Endothelial cell (in vitro differentiated cells): Measurements from ENCODE around the gene CRB2. TPM values are rescaled to one million over a fixed set of nuclear protein-coding genes. Genes with fewer than 3 reads are reported as not detected.
A peak's percentile ranks its signal among the peaks of the same experiment; 100 is the strongest.

ENCODE experiments used
- DNase-seq: peaks from one replicate; pipeline ENCODE4 v3.0.0; 2021; ENCODE audit warnings: low spot score
- H3K27ac Mint-ChIP-seq: one replicate; pipeline ENCODE4 v1.8.0; 2021; ENCODE audit warnings: mixed read lengths, inconsistent platforms; ENCODE audit not compliant: unreplicated experiment
- H3K27me3 Mint-ChIP-seq: one replicate; pipeline ENCODE4 v1.8.0; 2021; ENCODE audit warnings: mild to moderate bottlenecking, moderate library complexity, mixed read lengths, inconsistent platforms; ENCODE audit not compliant: unreplicated experiment
- H3K36me3 Mint-ChIP-seq: one replicate; pipeline ENCODE4 v1.8.0; 2021; ENCODE audit warnings: mild to moderate bottlenecking, low read depth, mixed read lengths, inconsistent platforms; ENCODE audit not compliant: unreplicated experiment
- H3K4me1 Mint-ChIP-seq: one replicate; pipeline ENCODE4 v1.8.0; 2021; ENCODE audit warnings: mild to moderate bottlenecking, mixed read lengths, inconsistent platforms; ENCODE audit not compliant: unreplicated experiment
- H3K4me3 Mint-ChIP-seq: one replicate; pipeline ENCODE4 v1.8.0; 2021; ENCODE audit warnings: mild to moderate bottlenecking, mixed read lengths, inconsistent platforms; ENCODE audit not compliant: unreplicated experiment
- H3K9me3 Mint-ChIP-seq: one replicate; pipeline ENCODE4 v1.8.0; 2021; ENCODE audit warnings: mixed read lengths, inconsistent platforms; ENCODE audit not compliant: unreplicated experiment
- total RNA-seq: library from RNA; stranded (reverse); fragmentation: NEBNext Ultra II Directional; extraction: Animal tissue kit (Norgen Biotek cat#: 25700); gene quantifications from one replicate; pipeline ENCODE4 v1.2.1, GENCODE V29; 2021; ENCODE audit not compliant: unreplicated experiment
- TF ChIP-seq, protein P1 (sequence below): fragments of 200-600 bp; sonication (generic); IDR thresholded peaks from one replicate; pipeline ENCODE4 v1.5.0; 2021; ENCODE audit warnings: antibody characterized with exemption; ENCODE audit not compliant: unreplicated experiment

The CRB2 gene
- total RNA-seq, 1 donor from 2014 or later, result 0.18 TPM

DNA sequence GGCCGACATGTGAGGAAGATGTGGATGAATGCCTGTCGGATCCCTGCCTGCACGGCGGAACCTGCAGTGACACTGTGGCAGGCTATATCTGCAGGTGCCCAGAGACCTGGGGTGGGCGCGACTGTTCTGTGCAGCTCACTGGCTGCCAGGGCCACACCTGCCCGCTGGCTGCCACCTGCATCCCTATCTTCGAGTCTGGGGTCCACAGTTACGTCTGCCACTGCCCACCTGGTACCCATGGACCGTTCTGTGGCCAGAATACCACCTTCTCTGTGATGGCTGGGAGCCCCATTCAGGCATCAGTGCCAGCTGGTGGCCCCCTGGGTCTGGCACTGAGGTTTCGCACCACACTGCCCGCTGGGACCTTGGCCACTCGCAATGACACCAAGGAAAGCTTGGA, 14.1 kb downstream of the CRB2 start:
- Mint-ChIP-seq H3K27me3 (peaks cover 27% of the 10 kb centered on the region), H3K9me3 (no peaks in the 10 kb centered on the region), H3K4me1 (peaks cover 8% of the 10 kb centered on the region), H3K36me3 (no peaks in the 10 kb centered on the region), H3K4me3 (no peak overlapping the region), H3K27ac (no peak overlapping the region)
- no peak for DNase-seq
- TF ChIP-seq, protein P1, sequence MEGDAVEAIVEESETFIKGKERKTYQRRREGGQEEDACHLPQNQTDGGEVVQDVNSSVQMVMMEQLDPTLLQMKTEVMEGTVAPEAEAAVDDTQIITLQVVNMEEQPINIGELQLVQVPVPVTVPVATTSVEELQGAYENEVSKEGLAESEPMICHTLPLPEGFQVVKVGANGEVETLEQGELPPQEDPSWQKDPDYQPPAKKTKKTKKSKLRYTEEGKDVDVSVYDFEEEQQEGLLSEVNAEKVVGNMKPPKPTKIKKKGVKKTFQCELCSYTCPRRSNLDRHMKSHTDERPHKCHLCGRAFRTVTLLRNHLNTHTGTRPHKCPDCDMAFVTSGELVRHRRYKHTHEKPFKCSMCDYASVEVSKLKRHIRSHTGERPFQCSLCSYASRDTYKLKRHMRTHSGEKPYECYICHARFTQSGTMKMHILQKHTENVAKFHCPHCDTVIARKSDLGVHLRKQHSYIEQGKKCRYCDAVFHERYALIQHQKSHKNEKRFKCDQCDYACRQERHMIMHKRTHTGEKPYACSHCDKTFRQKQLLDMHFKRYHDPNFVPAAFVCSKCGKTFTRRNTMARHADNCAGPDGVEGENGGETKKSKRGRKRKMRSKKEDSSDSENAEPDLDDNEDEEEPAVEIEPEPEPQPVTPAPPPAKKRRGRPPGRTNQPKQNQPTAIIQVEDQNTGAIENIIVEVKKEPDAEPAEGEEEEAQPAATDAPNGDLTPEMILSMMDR, result no peak

DNA sequence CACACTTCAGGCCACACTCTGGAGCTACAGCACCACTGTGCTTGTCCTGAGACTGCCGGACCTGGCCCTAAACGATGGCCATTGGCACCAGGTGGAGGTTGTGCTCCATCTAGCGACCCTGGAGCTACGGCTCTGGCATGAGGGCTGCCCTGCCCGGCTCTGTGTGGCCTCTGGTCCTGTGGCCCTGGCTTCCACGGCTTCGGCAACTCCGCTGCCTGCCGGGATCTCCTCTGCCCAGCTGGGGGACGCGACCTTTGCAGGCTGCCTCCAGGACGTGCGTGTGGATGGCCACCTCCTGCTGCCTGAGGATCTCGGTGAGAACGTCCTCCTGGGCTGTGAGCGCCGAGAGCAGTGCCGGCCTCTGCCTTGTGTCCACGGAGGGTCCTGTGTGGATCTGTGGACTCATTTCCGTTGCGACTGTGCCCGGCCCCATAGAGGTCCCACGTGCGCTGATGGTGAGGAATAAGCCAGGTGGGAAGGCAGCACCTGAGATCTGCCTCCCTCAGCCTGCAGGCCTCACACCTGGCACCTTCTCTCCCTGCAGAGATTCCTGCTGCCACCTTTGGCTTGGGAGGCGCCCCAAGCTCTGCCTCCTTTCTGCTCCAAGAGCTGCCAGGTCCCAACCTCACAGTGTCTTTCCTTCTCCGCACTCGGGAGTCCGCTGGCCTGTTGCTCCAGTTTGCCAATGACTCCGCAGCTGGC, 14.7 kb downstream of the CRB2 start:
- no peak for DNase-seq
- TF ChIP-seq, protein P1, result no peak
- Mint-ChIP-seq H3K4me1 (peaks cover 8% of the 10 kb centered on the region), H3K9me3 (no peaks in the 10 kb centered on the region), H3K36me3 (no peaks in the 10 kb centered on the region), H3K27ac (no peak overlapping the region), H3K27me3 (peaks cover 22% of the 10 kb centered on the region), H3K4me3 (no peak overlapping the region)

DNA sequence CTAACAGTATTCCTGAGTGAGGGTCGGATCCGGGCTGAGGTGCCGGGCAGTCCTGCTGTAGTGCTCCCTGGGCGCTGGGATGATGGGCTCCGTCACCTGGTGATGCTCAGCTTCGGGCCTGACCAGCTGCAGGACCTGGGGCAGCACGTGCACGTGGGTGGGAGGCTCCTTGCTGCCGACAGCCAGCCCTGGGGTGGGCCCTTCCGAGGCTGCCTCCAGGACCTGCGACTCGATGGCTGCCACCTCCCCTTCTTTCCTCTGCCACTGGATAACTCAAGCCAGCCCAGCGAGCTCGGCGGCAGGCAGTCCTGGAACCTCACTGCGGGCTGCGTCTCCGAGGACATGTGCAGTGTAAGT, 15.2 kb downstream of the CRB2 start:
- TF ChIP-seq, protein P1, result no peak
- Mint-ChIP-seq H3K27ac (no peak overlapping the region), H3K4me1 (peaks cover 8% of the 10 kb centered on the region), H3K27me3 (peaks cover 22% of the 10 kb centered on the region), H3K9me3 (no peaks in the 10 kb centered on the region), H3K4me3 (no peak overlapping the region), H3K36me3 (no peaks in the 10 kb centered on the region)
- no peak for DNase-seq

DNA sequence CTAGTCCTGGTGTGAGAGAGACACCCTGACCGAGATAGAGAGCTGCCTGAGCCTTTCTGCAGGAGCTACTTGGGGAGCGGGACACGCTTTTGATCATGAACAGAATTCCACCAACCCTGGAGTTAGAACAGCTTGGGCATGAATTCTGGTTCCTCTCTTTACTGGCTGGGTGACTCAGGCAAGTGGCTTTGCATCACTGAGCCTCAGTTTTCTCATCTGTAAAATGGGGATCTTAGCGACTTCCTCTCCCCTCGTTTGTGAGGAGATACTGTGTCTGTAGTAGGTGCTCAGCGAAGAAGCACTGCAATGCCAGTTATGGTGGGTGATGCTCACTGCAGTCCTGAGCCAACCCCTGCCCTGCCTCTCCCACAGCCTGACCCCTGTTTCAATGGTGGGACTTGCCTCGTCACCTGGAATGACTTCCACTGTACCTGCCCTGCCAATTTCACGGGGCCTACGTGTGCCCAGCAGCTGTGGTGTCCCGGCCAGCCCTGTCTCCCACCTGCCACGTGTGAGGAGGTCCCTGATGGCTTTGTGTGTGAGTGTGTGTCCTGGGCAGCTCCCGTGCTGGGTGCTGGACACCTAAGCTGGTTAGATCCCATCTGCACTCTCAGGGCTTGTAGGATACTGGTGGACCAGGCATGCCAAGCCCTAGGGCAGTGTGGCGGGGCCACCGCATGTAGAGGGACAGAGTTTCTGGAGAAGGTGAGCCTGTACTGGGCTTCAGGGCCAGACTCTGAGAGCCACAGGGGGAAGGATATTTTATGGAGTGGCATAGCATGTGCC, 16.0 kb downstream of the CRB2 start:
- no peak overlapping the region for H3K4me3 Mint-ChIP-seq
- DNase-seq, result no peak
- peak overlapping the region; percentile 23 for H3K27ac Mint-ChIP-seq
- no peaks in the 10 kb centered on the region for H3K9me3 Mint-ChIP-seq
- TF ChIP-seq, protein P1, result no peak
- H3K4me1 Mint-ChIP-seq, result peaks cover 8% of the 10 kb centered on the region
- H3K36me3 Mint-ChIP-seq, result no peaks in the 10 kb centered on the region
- H3K27me3 Mint-ChIP-seq, result peaks cover 23% of the 10 kb centered on the region
